Measurements from ENCODE around the gene ACBD6.

Gene ACBD6

DNA sequence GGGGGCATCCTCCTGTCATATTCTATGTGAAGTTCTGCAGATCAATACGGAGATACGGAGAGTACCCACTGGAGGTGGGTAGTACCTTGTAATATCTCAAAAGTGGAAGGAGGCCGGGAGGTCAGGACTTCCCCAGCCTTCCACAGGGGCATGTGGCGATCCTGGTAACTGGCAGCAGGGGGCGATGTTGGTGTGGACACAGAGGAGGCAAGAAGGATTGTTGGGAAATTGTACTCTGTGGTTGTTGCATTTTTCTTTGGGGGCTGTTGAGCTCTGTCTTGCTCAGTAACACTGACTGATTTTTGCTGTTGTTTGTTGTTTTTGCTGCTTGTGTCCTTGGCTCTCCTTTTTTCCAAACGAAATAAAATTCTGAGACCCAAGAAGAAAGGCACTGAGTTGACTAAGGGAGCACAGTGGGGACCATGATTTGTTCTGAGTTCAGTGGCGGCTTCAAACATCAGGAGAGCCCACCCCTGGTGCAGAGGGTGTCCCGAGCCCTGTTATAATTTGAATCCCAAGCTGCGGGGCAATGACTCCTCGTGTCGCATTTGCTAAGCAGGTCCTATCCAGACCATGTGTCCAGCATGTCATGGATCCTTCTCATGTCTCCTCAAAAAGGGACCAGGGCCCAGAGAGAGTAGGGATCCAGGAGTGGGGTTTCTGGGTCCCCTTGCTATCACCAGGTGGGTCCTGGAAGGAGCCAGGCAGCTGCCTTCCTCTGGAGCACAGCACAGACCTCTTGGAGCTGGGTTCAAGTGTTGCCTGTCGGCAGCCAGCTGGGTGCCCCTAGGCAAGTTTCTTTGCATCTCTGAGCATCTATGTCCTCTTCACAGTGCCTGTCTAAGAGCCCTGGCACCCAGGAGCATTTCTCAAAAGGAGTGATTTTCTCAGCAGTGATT lies 249.5 kb downstream of the ACBD6 start:
- peak; percentile 89 for DNase-seq

DNA sequence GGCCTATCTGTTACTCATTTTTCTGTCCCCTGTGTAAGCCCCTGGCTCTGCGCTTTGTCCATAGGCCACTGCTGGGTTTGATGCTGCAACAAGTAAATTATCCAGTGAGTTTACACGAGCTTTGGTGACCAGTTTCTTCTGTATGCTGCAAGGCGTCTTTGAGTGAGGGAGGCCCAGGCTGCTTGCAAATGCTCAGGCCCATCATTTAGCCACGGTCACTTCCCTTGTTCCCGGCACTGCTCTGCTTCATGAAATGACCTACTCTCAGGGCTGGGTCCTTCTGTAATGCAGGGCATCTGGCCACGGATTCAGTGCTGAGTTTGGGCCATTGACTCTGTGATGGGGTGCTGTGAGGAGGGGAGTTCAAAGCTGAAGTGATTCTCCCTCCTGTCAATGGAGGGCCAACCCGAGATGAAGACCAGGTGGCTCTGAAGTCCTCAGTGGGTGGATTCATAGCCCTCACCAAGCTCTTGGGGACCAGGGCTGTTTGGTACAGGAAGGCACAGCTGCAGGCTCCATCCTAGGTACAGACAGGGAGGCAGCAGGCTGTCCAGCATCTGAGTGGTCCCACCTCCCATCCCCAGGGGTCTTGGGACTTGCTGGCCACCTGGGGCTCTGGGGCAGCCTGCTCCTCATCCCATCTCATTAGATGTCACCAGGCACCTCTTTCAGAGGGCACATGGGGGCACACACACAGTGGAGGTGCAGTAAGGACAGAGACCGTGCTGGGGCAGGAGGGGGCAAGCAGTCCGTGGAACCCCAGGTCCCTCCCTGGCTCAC lies 250.7 kb downstream of the ACBD6 start:
- no peak for DNase-seq

DNA sequence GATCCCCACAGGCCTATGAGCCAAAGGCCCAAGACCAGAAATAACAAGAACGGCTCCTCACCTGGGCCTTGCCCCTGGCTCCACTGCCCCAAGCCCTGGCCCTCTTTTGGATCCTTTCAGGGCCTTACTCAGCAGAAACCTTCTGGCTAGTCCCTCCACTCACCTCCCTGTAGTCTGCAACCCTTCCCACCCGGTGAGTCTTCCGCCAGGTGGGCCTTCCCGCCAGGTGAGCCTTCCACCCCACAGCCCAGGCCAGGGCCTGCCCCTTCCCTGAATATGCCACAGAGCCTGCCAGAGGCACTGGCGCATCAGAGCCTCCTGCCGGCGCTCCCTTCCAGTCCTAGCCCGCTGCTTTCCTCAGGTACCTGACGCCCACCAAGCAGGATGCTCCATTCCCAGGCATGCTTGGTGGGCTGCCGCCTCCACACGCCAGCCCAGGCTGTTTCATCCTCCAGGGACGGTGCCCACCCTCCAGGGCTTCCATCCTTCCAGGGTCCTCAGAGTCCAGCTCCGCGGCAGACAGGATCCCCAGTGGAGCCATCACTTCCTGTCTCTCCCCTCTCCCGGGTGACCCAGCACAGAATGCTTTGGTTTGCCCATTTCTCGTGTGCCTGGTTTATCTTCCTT lies 251.4 kb downstream of the ACBD6 start:
- DNase-seq, result no peak

DNA sequence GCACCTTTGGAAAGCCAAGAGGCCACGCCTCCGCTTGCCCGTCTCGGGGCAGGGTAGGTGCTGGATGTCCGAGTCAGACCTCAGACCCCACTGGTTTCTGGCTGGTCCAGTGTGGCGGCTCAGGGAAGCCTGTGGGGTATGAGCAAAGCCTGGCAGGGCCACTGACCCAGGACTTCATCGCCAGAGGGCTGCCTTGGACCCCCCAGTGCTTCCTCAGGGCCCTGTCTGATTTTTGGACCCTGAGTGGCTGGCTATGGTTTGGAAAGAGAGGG lies 251.9 kb downstream of the ACBD6 start:
- DNase-seq, result no peak

DNA sequence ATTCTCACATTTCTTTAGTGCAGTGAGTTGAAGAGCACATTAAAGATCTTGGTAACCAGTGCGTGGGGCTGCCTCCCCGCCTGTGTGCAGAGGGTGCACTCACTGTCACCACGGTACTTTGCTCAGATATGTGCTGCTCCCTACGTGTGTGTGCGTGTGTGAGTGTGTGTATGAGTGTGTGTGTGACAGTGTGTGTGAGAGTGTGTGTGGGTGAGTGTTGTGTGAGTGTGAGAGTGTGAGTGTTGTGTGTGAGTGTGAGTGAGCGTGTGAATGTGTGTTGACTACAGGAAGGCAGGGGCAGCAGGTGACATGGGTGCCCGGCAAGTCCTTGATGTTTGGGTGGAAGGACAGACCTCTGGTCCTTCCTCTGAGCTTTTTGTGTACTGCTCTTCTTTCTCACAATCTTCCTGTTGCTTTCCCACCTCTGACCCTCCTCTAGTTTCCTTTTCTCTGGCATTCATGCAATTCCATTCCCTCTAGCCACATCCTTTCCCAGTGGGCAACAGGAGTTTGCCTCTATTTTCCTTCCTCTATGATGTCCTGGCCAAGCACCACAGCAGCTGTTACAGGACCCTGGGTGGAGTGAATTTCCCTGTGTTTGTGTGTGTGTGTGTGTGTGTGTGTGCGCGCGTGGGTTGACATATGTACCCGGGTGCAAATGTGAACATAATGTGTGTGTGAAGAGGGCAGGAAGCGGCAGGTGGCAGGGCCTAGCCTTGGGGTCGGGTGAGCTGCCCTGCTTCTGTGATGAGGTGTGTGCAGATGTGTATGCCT lies 252.5 kb downstream of the ACBD6 start:
- no peak for DNase-seq

DNA sequence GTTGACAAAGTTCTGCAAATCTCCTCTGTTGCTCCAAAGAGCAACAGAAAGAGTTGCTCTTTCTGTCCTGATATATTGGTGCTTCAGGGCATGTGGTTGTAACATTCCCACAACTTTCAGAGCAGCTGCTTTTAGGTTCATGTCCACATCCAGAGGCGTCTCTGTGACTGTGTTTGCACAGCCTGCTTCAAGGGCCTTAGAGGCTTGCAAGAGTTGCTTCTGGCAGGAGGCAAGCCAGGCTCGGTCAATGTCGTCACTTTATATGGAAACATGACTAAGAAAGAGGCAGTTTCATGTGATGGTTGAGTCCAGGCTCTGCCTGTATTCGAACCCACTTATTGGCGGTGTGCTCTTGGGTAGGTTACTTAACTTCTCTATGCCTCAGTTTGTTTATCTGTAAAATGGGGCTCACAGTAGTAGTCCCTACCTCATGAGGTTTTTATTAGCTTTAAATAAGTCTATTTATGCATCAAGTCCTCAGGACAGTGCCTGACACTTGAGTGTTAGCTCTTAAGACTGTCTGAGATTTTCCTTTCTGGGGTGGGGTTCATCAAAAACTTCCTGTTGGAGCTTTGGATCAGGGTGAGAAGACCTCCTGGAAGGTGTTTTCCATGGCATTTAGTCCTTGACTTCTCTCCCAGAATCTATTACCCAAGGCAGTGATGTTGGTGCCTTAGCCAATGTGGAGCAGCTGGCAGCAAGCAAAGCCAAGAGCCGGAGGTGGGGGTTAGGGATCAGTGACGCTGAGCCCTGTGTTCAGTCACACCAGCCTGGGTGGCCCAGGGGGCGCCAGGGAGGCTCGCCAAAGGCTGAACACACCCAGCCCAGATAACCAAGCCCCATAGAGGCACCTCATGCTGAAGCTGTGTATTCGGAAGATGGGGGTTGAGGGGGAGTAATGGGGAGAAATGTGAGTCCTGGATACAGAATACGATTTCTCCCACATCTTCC lies 253.4 kb downstream of the ACBD6 start:
- DNase-seq, result peak; percentile 96

DNA sequence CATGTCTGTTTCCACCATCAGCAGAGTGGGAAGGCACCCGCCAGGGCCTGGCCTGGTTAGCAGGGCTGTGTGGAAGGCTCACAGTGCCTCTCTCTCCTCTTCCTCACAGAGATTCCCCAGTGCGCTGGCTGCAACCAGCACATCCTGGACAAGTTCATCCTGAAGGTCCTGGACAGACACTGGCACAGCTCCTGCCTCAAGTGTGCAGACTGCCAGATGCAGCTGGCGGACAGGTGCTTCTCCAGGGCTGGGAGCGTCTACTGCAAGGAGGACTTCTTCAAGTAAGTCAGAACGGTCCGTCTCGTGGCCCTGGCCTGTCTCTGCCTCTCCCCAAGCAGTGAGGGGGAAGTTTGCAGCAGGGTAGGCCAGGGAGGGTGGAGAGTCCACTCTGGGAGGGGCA lies 254.2 kb downstream of the ACBD6 start:
- no peak for DNase-seq

DNA sequence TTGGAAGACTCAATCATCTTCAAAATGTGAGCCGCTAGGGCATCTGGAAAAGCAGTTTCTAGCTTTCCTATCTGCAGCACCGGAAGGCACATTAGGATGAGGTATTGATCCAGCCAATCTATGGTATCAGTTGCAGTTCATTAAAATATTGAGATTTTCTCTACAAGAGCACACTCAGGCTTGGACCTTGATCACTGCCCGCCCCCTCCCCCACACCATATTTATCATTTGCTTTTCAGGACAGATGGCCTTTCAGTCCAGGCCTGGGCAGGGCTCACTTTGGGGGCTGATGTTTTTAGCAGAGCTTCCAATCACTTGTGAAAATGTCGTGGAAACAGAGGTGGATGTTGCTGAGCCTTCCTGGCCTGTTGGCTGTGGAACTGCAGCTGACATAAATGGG lies 254.8 kb downstream of the ACBD6 start:
- DNase-seq, result peak; percentile 31

DNA sequence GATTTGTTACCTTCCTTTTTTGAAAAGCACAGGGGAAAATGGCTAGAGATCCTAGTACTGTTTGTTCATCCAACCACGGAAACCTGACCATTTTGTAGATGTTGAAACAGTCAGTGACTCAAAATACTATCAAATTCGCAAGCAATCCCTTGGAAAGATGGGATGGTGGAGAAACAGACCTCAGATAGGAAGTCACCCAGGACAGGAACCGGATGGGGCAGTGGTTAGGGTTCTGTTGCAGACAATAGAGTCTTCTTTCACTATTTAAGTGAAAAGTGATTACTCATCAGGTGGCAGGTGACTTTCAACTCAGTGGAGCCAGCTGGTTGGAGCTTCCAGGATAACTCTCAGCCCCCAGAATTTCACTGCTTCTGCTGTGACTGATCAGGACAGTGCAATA lies 255.3 kb downstream of the ACBD6 start:
- DNase-seq, result peak; percentile 34

DNA sequence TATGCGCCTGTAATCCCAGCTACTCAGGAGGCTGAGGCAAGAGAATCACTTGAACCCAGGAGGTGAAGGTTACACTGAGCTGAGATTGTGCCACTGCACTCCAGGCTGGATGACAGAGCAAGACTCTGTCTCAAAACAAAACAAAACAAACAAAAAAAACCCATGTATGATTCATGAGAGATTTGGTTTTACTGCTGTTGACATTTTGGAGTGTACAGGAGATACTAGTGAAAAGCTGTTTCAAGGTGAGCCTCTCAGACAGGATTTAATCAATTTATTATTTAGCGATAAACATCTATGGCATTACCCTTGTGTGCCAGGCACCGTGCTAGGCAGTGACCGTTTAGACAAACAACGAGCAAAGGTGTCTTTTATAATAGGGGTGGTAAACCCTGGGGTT lies 255.8 kb downstream of the ACBD6 start:
- DNase-seq, result no peak

DNA sequence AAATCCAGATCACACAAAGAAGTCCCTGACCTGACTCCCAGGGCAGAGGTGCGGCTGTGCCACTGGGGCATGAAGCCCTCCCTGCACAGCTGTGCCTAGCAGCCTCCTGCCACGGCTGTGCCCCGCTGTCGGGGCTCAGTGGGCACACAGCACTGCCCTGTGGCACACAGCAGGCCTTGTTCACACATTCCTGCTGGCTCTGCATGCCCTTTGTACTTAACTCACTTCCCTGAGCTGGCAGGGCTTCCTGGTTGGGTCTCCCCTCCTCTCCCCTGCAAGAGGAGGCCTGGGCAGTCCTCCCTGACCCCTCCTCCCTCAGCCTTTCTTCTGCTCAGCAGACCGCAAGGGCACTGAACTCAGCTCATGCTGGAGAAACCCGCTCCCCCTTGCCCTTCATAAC lies 257.5 kb downstream of the ACBD6 start:
- DNase-seq, result no peak

DNA sequence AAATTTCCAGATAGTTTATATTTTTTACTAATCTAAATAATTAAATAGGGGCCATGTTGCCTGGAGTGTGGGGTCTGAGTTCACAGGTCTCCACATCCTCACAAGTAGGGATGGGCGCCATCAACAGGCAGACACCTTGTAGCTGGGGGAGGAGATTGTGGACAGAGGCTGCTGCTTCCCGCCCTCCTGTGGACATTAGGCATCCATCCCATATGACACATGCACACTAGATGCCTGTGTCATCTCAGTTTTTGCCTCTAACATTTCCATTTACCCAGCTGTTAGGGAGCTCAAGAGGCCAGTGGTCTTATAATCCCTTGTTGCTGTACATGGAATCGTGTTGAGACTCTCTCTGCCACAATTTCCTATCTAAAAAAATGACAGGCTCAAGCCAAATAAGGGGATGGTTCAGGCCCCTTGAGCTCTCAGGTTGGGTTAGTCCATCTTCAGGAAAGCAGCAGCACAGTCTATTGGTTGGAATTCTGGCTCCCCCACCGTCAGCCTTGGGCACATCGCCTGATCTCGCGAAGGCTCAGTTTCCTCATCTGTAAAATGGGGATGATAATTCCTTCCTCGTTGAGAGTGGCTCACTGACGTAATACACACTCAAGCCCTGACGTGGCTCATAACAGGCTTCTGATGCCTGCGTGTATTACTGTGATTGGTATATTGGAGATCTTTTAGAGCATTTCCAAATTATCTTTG lies 258.7 kb downstream of the ACBD6 start:
- DNase-seq, result peak; percentile 55

DNA sequence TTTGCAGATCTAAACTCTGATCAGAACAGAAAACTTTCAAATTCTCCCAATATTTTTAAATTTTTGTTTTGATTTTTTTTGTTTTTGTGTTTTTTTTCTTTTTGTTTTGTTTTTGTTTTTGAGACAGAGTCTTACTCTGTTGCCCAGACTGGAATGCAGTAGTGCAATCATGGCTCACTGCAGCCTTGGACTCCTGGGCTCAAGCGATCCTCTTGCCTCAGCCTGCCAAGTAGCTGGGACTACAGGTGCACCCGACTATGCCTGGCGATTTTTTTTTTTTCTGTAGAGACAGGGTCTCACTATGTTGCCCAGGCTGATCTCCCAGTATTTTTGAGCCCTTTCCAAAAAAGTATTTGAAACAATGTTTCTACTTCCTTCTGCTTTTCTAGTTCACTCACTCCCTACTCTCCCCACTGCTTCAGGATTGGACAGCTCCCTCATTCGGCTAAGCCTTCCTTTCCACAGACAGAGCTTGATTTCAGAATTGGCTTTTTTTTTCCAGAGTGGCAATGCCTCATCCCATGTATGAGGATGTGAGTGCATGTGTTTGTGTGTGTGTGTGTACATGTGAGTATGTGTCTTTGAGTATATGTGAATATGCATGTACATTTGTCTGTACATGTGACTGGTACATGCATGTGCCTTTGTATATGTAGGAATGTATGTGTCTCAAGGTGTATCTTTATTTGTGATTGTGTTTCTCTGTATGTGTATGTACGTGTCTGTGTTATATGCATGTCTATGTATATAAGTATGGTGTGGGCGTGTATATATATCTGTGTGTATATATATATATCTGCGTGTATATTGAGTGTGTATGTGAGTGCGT lies 260.4 kb downstream of the ACBD6 start:
- DNase-seq, result no peak

DNA sequence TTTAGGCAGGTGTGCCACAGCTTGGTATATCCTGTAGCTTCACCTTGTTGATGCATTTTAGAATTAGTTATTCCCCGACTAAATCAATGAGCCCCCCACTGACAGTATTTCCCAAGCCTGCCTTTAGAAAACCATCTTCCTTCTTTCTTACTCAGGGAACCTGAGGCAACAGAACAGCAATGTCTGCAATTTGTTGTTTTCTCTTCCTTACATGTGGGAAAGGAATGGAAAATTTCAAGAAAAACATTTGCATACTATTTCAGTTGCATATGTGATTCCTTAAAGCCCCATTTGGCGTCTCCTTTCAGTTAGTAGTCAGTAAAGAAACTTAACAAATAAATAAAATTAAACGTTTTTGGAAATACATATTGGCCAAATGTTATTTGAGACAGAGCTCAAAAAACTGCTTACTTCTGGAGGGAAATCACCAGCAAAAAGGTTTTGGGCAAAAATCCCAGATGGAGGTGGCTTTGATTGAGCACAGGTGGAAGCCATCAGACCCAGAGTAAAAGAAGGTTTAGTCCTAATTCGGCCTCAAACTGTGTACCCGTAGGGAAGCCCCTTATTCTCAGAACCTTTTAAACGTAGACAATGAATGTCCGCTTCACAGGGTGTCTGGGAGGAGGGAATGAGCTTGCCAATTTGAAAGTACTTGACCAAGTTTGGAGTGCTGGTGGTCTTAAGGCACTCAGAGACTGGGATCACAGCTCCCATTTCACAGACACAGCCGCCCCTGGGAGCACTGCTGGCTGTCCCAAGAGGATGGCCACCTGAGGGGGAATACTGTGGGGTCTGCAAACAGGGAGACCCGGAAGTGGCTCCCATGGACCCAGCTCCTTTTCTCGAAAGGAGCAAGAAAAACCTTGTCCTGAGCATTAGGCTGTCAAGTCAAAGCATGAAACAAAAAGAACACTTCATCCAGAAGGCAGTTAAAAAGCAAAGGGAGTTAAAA lies 263.0 kb downstream of the ACBD6 start:
- no peak for DNase-seq

DNA sequence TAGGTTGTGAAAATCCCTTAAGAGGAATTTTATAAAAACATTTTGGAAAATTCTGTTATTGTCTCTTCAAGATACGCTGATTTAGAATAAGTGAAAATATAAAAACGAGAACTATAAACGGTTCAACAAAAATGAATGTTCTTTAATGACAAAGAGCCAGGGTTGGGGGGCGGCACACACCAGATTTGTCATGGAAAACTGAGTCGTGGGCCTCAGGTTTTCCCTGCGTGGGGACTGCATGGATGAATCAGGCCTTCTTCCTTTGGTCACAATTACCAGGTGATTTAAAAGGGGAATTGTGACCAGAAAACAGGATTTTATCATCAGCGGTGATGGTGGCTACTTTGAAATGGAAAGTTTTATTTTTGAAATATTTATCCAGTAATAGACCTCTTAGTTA lies 263.7 kb downstream of the ACBD6 start:
- DNase-seq, result no peak
